HepG2 (cell line): ENCODE data around the gene MAML1. TPM values are rescaled to one million over a fixed set of nuclear protein-coding genes. Genes with fewer than 3 reads are reported as not detected.

ENCODE experiments used
- ARHGAP35 ChIP-seq: sonication (generic); formaldehyde crosslinking; IDR thresholded peaks from 2 replicates; pipeline ENCODE4 v1.9.0; 2022; ENCODE audit warnings: mild to moderate bottlenecking, inconsistent platforms, moderate library complexity, missing genetic modification reagents, borderline replicate concordance
- ELF3 ChIP-seq: IDR thresholded peaks from 2 replicates; pipeline ENCODE4 v1.6.1; 2016; ENCODE audit warnings: missing genetic modification reagents, missing compliant biosample characterization
- HNRNPL ChIP-seq: fragments of 200-400 bp; formaldehyde crosslinking; IDR thresholded peaks from 2 replicates; pipeline ENCODE4 v1.6.1; 2017; ENCODE audit warnings: mild to moderate bottlenecking, low read depth, low read length
- KAT2B ChIP-seq: fragments of 150-350 bp; IDR thresholded peaks from 2 replicates; pipeline ENCODE4 v1.6.1; 2014; ENCODE audit warnings: low read depth, low read length, borderline replicate concordance
- NR2F2 ChIP-seq: IDR thresholded peaks from 2 replicates; pipeline ENCODE4 v1.6.1; 2012; ENCODE audit warnings: low read depth, inconsistent platforms, borderline replicate concordance
- NR2F6 ChIP-seq, 2 experiments: IDR thresholded peaks; 2 replicates each; pipeline ENCODE4 v1.6.1; 2016; ENCODE audit warnings: antibody characterized with exemption in 1 of 2, mild to moderate bottlenecking in 1 of 2
- ZNF431 ChIP-seq: sonication (generic); formaldehyde crosslinking; IDR thresholded peaks from 2 replicates; pipeline ENCODE4 v1.9.0; 2022; ENCODE audit warnings: missing genetic modification reagents, low read depth, mild to moderate bottlenecking, borderline replicate concordance
- ZNF496 ChIP-seq: sonication (generic); formaldehyde crosslinking; IDR thresholded peaks from 2 replicates; pipeline ENCODE4 v1.8.1; 2023; ENCODE audit warnings: mild to moderate bottlenecking, moderate library complexity, missing genetic modification reagents; ENCODE audit not compliant: insufficient replicate concordance
- ZNF510 ChIP-seq: sonication (generic); formaldehyde crosslinking; IDR thresholded peaks from 2 replicates; pipeline ENCODE4 v1.4.0; 2020; ENCODE audit warnings: low read depth, mild to moderate bottlenecking, missing genetic modification reagents
- ZNF615 ChIP-seq: sonication (generic); formaldehyde crosslinking; IDR thresholded peaks from 2 replicates; pipeline ENCODE4 v1.5.0; 2020; ENCODE audit warnings: mild to moderate bottlenecking, missing genetic modification reagents, borderline replicate concordance
- ZNF709 ChIP-seq: sonication (generic); formaldehyde crosslinking; IDR thresholded peaks from 2 replicates; pipeline ENCODE4 v1.5.0; 2020; ENCODE audit warnings: mild to moderate bottlenecking, missing genetic modification reagents
- ZNF749 ChIP-seq: sonication (generic); formaldehyde crosslinking; IDR thresholded peaks from 2 replicates; pipeline ENCODE4 v1.8.0; 2022; ENCODE audit warnings: mild to moderate bottlenecking, missing genetic modification reagents, moderate library complexity, borderline replicate concordance
- polyA plus RNA-seq, 8 experiments: library from polyadenylated mRNA; depleted of rRNA in 3 of 8; stranded (reverse) in 7 of 8; unstranded in 1 of 8; fragments of >200 nt; fragmentation: Illumina TruSeq in 4 of 8; extraction: Trizol in 4 of 8; gene quantifications; 2 replicates each; pipeline versions ENCODE4 v1.2.1 to v1.2.3, GENCODE V29; 2011 to 2016; ENCODE audit warnings: low read depth in 4 of 8, missing spikeins in 1 of 8, mixed read lengths in 1 of 8; ENCODE audit not compliant: insufficient read depth in 1 of 8
- total RNA-seq, 5 experiments: library from RNA; depleted of rRNA; stranded (reverse); fragments of >200 nt; fragmentation: Illumina TruSeq; extraction: Trizol; gene quantifications; 2 replicates each; pipeline ENCODE4 v1.2.3, GENCODE V29; 2016; ENCODE audit warnings: low read depth in 1 of 5
- TF ChIP-seq, protein P1 (sequence below): sonication (generic); formaldehyde crosslinking; IDR thresholded peaks from 2 replicates; pipeline ENCODE4 v1.5.0; 2020; ENCODE audit warnings: mild to moderate bottlenecking, missing genetic modification reagents
- TF ChIP-seq, protein P2 (sequence below): sonication (generic); formaldehyde crosslinking; IDR thresholded peaks from 2 replicates; pipeline ENCODE4 v1.4.0; 2020; ENCODE audit warnings: low read depth, mild to moderate bottlenecking, missing genetic modification reagents
- TF ChIP-seq, protein P3 (sequence below): sonication (generic); formaldehyde crosslinking; conservative IDR thresholded peaks from 2 replicates; pipeline ENCODE4 v1.4.0; 2020; ENCODE audit warnings: missing genetic modification reagents
- TF ChIP-seq, protein P4 (sequence below): sonication (generic); formaldehyde crosslinking; IDR thresholded peaks from 2 replicates; pipeline ENCODE4 v1.4.0; 2020; ENCODE audit warnings: missing genetic modification reagents; ENCODE audit errors: not compliant biosample characterization
- TF ChIP-seq, protein P5 (sequence below): sonication (generic); formaldehyde crosslinking; IDR thresholded peaks from 2 replicates; pipeline ENCODE4 v1.4.0; 2020; ENCODE audit warnings: mild to moderate bottlenecking, low read depth, missing genetic modification reagents
- TF ChIP-seq, protein P6 (sequence below): sonication (generic); formaldehyde crosslinking; IDR thresholded peaks from 2 replicates; pipeline ENCODE4 v1.4.0; 2020; ENCODE audit warnings: mild to moderate bottlenecking, missing genetic modification reagents

Gene MAML1
- total and polyA plus RNA-seq, 2 of the 13 experiments (the other 11 are each of a cell fraction or from before 2014, with no cell fraction given), result 10.0 to 10.8 TPM

DNA sequence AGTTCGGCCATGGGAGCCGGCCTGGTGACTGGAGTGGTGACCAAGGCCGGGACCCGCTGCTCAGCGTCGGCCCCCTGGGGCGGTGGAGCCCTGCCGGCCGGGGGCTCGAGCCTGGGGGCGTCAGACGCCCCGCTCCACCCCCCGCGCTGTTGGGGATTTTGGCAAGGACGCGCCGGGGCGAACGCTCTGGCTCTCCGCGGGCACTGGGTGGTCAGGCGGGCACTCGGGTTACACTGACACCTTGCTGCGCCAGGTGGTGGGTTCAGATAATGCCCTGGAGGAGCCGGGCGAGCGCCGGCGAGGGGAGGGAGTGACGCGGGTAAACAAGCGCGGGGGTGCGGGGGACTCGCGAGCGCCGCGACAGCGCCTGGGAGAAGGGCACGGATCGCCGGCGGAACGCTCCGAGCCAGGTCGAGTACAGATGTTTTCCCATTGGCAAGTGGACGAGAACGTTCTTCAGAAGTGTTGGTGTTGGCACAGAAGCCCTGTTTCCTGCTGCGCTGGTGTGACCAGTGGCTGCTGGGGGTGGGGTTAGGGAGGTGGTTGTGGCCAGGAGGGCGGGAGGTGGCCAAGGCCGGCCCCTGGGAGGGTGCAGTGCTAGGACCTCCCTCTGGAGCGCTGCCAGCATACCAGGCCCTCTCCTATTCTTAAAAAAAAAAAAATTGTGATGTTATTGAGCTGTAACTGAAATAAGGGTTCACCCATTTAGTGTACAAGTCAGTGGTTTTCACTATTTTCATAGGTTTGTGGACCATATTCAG lies 88.9 kb downstream of the MAML1 start (continued):
- TF ChIP-seq, protein P1, sequence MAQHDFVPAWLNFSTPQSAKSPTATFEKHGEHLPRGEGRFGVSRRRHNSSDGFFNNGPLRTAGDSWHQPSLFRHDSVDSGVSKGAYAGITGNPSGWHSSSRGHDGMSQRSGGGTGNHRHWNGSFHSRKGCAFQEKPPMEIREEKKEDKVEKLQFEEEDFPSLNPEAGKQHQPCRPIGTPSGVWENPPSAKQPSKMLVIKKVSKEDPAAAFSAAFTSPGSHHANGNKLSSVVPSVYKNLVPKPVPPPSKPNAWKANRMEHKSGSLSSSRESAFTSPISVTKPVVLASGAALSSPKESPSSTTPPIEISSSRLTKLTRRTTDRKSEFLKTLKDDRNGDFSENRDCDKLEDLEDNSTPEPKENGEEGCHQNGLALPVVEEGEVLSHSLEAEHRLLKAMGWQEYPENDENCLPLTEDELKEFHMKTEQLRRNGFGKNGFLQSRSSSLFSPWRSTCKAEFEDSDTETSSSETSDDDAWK (CRISPR knock-in tag), result no peak
- TF ChIP-seq ZNF709 (CRISPR knock-in tag) (no peak), ZNF615 (CRISPR knock-in tag) (no peak), ELF3 (CRISPR knock-in tag) (no peak), HNRNPL (peak; percentile 84; the same call in 1 of the 2 replicates), ZNF749 (CRISPR knock-in tag) (no peak), ZNF496 (CRISPR knock-in tag) (no peak), ZNF510 (no peak), ZNF431 (CRISPR knock-in tag) (0 out of 2 replicates have a peak, but pooled peaks have one; percentile 2), ARHGAP35 (CRISPR knock-in tag) (no peak), NR2F6 (IDR thresholded peaks at IDR 0.05) (no peak), NR2F6 (CRISPR knock-in tag; IDR thresholded peaks at IDR 0.05) (no peak), KAT2B (no peak), NR2F2 (no peak)
- TF ChIP-seq, protein P2, sequence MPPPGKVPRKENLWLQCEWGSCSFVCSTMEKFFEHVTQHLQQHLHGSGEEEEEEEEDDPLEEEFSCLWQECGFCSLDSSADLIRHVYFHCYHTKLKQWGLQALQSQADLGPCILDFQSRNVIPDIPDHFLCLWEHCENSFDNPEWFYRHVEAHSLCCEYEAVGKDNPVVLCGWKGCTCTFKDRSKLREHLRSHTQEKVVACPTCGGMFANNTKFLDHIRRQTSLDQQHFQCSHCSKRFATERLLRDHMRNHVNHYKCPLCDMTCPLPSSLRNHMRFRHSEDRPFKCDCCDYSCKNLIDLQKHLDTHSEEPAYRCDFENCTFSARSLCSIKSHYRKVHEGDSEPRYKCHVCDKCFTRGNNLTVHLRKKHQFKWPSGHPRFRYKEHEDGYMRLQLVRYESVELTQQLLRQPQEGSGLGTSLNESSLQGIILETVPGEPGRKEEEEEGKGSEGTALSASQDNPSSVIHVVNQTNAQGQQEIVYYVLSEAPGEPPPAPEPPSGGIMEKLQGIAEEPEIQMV, result no peak; the same call in 1 of the 2 replicates
- TF ChIP-seq, protein P3, sequence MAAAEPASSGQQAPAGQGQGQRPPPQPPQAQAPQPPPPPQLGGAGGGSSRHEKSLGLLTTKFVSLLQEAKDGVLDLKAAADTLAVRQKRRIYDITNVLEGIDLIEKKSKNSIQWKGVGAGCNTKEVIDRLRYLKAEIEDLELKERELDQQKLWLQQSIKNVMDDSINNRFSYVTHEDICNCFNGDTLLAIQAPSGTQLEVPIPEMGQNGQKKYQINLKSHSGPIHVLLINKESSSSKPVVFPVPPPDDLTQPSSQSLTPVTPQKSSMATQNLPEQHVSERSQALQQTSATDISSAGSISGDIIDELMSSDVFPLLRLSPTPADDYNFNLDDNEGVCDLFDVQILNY (CRISPR knock-in tag), result no peak
- TF ChIP-seq, protein P4, sequence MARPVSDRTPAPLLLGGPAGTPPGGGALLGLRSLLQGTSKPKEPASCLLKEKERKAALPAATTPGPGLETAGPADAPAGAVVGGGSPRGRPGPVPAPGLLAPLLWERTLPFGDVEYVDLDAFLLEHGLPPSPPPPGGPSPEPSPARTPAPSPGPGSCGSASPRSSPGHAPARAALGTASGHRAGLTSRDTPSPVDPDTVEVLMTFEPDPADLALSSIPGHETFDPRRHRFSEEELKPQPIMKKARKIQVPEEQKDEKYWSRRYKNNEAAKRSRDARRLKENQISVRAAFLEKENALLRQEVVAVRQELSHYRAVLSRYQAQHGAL, result no peak
- TF ChIP-seq, protein P5, sequence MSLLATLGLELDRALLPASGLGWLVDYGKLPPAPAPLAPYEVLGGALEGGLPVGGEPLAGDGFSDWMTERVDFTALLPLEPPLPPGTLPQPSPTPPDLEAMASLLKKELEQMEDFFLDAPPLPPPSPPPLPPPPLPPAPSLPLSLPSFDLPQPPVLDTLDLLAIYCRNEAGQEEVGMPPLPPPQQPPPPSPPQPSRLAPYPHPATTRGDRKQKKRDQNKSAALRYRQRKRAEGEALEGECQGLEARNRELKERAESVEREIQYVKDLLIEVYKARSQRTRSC (CRISPR knock-in tag), result no peak
- TF ChIP-seq, protein P6, sequence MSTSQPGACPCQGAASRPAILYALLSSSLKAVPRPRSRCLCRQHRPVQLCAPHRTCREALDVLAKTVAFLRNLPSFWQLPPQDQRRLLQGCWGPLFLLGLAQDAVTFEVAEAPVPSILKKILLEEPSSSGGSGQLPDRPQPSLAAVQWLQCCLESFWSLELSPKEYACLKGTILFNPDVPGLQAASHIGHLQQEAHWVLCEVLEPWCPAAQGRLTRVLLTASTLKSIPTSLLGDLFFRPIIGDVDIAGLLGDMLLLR (CRISPR knock-in tag), result no peak
